HG03045 (cell line): ENCODE results near the gene FOXK2.

Source experiments
- ATAC-seq: cut with Tn5 transposase; IDR thresholded peaks from one replicate; pipeline ENCODE4 v1.9.1; 2021; ENCODE audit warnings: mild to moderate bottlenecking, moderate library complexity; ENCODE audit not compliant: unreplicated experiment

FOXK2 gene

DNA sequence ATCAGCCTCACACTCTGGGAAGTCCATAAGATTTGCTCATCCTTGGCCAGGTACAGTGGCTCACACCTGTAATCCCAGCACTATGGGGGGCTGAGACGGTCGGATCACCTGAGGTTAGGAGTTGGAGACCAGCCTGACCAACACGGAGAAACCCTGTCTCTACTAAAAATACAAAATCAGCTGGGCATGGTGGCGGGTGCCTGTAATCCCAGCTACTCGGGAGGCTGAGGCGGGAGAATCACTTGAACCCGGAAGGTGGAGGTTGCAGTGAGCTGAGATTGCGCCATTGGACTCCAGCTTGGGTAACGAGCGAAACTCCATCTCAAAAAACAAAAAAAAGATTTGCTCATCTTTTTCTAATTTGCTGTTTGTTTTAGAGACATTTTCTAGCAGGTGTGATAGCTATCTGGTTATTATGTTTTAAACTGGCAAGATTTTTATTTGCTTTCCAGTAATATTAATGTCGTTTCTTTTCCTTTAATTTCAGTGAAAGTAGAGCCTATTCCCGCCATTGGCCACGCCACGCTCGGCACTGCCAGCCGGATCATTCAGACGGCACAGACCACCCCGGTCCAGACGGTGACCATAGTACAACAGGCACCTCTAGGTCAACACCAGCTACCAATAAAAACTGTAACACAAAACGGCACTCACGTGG lies 67.2 kb downstream of the FOXK2 start:
- no peak for ATAC-seq

DNA sequence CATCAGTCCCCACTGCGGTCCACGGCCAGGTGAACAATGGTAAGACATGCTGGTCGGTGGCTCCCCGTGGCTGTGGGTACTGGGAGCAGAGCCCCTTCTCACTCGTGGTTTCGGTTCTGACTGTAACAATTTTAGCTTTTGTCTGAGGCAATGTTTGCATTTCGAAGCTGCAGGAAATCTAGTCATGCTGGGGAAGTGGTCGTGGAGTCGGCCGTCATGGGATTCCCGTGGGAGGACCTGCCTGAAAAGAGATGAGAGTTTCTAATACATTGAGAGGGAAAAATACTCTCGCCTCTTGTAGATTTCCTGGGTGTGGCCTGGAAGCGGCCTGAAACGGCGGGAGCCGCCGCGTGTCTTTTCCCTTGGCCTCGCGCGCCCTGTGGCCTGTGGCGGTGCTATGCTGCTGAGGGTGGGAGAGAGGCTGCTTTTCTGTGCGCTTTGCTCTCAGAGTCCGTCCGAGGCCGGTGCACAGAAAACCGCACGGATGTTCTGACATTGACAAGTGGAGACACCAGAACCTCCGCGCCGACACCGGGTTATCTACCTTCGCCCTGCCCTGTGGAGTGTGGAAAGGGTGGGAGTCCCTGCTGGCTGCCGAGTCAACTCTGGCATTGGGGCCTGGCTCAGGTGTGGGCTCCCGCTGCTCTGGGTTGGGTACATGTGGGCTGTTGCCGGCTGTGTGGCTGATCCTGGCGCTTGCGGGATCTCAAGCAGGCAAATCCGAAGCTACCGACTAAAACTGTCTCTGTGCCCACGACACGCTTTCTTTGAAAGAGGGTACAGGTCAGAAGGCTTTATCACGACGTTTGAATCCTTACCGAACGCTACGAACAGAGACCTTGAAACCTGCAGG lies 67.9 kb downstream of the FOXK2 start:
- no peak for ATAC-seq

DNA sequence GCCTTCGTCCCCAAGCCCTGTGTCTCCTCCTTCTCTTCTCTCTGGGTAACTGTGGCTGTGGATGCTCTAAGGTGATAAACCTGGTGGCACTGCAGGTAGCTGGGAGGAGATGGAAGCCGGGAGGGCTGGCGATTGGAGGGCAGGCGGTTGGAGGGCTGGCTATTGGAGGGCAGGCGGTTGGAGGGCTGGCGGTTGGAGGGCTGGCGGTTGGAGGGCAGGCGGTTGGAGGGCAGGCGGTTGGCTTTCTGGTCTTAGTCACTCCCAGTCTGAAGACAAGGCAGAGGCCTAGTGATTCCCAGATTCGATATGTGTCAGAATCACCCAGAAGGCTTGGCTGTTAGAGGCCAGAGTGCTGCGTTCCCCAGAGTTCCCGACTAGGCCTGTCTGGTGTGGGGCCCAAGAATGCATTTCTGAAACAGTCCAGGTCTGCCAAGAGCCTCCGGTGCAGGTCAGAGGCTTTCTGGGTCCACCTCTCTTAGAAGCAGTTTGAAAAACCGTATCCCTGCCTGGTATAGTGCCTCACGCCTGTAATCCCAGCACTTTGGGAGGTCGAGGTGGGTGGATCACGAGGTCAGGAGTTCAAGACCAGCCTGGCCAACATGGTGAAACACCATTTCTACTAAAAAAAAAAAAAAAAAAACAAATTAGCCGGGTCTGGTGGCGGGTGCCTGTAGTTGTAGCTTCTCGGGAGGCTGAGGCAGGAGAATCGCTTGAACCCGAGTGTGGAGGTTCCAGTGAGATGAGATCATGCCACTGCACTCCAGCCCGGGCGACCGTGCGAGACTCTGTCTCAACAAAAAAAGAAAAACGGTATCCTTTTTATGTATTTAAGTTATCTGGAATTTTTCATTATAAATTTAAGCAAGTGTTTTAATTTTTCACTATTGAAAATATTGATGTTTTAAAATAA lies 69.0 kb downstream of the FOXK2 start:
- ATAC-seq, result no peak

DNA sequence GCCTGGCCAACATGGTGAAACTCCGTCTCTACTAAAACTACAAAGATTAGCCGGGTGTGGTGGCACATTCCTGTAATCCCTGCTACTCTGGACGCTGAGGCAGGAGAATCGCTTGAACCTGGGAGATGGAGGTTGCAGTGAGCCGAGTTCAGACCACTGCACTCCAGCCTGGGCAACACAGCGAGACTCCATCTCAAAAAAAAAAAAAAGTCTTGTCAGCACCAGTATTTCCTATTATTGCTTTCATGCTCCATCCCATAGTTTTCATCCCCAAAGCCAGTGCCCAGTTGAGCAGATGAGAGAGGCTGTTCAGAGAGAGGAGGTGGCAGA lies 70.3 kb downstream of the FOXK2 start:
- ATAC-seq, result no peak

DNA sequence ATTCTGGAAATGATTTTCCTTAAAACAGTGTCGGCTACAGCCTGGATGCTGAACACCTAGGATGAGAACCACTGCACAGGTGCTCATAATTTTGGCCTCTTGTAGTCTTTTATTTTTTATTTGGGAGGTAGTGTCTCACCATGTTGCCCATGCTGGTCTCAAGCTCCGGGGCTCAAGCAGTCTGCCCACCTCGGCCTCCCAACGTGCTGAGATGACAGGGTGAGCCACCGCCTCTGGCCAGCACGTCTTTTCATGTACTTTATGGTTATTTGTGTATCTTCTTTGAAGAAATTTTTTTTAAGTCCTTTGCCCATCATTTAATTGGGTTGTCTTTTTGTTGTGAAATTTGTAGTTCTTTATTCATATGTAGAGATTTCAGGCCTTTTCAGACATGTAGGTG lies 70.7 kb downstream of the FOXK2 start:
- no peak for ATAC-seq

DNA sequence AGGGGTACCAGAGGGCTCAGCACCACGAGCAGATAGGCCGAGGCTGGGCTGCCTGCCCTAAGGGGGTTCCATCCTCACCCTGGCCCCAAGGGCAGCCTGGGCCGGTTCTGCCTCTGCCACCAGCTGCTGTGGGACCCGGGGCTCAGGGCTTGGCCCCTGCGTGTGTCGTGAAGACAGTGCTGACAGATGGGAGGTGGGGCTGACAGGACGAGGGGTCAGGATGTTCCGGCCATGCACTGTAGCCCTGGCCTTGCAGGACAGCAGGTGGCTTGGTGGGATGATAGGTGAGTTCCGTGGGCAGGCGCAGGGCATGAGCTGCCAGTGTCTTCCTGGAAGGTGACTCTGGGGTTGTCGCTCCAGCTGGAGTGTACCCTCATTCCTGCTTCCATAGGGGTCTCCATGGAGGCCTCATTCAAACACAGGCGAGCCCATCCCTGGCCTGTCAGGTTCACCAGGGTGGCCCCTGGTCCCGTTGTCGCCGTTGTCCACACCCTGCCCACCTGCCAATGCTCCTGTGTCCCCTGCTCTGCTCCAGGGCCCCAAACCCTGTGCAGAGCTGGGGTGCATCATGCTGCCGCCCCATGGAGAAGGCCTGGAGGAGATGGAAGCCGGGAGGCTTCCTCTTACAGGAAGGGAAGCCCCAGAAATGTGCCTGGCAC lies 71.5 kb downstream of the FOXK2 start:
- no peak for ATAC-seq

DNA sequence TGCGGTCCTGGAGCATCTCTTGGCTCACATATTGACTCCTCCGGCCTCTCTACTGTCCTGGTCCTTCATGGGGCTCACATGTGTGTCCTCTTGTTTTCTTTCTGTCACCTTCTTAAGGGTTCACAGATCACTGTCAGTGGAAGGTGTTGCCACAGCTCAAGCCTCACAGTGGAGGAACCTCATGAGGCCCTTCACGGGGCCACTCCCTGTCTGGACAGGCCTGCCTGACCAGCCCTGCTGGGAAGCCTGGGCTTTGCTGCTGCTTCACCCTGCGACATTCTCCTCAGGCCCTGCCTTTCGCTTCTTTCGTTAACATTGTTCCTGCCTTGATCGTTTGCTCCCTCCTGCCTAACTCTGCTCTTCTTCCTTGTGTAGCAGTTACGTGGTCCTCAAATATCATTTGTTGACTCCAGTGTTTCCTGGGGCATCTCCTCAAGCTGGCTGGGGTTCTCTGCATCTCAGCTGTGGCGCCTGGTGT lies 72.8 kb downstream of the FOXK2 start:
- ATAC-seq, result no peak

DNA sequence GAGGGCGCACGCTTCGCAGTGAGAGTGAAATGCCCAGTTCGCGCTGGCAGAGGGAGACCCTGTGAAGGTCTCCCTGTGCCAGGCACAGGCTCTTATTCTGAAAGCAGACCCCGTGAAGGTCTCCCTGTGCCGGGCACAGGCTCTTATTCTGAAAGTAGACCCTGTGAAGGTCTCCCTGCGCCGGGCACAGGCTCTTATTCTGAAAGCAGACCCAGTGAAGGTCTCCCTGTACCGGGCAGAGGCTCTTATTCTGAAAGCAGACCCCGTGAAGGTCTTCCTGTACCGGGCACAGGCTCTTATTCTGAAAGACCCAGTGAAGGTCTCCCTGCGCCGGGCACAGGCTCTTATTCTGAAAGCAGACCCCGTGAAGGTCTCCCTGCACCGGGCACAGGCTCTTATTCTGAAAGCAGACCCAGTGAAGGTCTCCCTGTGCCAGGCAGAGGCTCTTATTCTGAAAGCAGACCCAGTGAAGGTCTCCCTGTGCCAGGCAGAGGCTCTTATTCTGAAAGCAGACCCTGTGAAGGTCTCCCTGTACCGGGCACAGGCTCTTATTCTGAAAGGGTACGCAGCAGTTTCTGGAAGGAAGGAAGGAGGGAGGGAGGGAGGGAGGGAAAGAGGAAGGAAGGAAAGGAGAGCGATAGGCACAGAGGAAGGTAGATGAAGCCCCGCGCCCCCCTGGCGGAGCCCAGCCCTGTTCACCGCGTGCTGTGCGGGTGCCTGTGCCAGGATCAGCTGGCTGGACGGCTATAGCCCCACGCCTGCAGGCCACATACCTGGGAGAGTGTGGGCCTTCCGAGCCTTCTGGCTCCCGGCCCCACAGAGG lies 73.4 kb downstream of the FOXK2 start:
- no peak for ATAC-seq

DNA sequence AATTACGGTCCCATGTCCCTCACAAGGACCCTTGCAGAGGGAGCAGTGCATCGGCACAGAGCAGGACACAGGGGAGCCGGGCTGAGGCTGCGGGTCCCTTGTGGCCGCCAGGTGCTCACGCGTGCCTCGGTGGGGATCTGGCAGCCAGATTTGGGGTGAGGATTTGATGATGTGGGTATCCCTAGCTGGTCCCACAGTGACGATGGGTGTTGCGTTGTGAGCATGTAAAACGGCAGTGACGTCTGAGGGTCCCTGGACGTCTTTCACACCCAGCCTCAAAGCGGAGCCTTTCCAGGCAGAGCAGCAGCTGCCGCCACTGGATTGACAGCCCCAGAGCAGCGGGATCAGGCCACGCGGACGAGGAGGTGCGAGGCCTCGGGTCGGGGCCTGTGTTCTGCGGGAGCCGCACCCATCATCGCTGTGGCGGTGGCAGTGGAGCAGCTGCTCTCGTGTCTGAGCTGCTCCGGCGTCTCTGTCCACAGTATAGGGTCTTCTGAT lies 74.1 kb downstream of the FOXK2 start:
- no peak for ATAC-seq

DNA sequence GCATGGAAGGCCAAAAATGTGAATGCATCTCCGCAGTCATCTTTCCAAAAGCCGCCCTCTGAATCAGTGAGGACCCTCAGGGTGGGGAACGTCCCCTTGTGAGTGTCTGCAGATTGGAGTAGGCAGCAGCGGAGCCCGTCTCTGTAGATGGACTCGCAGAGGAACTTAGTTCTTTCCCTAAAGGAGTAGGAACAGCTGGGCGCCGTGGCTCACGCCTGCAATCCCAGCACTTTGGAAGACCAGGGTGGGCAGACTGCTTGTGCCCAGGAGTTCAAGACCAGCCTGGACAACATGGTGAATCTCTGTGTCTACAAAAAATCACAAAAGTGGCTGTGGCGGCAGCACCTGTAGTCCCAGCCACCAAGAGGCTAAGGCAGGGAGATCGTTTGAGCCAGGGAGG lies 75.0 kb downstream of the FOXK2 start:
- no peak for ATAC-seq

DNA sequence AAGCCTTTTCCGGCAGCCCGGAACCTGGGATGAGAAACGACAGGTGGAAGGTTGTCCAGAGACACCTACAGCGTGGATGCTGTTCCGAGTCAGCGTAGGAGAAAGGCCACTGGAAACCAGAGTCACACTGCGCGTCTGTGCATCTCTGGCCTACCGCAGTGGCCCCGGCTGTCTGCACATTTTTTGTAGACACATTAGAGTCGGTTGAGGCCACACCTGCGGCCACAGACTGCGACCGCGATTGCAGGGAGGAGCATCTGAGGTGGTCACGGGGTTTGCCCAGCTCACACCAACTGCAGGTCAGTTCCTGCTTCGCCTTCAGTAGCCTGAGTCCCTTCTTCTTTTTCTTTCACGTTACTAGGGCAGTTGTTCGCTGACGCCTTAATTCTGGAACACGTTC lies 76.4 kb downstream of the FOXK2 start:
- no peak for ATAC-seq

DNA sequence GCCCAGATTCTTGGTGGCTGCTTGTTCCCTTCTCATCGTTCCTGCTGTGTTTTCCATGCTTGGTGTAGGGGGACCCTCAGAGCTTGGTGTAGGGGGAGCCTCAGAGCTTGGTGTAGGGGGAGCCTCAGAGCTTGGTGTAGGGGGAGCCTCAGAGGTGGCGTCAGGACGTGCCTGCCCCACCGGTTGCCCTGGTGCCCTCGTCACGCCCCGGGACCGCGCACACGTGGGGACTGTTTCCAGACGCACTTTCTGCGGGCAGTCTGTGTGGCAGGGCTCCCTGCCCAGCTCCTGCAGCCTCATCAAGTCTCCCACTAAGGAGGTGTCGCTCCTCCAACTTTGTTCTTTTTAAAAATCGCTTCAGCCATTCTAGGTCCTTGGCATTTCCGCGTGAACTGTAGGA lies 76.8 kb downstream of the FOXK2 start:
- no peak for ATAC-seq

DNA sequence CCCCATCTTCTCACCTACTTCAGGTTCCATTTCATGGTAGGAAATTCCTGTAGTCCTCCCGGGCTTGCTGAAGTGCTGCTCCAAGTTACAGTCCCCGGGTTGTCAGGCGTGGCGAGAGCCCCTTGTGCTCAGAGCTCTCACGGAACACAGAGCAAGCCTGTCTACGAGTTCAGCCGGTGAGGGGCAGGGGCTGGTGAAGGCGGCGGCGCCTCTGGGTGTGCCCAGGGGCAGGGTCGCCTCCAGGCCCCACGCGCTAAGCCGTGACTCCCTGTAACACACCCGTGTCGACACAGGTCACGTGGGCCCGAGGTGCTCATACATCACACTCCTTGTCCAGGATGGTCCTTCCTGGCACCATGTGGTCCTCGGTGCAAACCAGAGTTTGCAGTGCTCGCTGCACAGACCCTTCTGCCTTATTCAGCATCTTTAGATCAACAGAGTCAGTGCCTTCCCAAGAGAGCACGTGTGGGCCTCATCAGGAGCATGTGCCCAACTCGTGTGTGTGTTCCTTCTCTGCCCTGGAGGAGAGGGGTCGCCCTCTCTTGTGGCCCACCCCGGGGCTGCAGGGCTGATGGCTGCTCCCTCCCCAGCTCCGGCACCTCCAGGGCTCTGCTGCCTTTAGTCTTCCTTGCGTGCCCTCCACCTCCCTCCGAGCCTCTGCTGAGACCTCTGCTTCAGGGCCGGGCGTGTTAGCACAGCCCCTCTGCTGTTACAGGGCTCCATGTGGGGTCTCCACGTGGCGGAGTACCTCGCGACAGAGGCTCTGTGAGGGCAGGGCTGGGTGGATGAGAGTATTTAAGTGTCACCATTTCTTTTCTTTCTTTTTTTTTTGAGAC lies 77.5 kb downstream of the FOXK2 start:
- ATAC-seq, result no peak

DNA sequence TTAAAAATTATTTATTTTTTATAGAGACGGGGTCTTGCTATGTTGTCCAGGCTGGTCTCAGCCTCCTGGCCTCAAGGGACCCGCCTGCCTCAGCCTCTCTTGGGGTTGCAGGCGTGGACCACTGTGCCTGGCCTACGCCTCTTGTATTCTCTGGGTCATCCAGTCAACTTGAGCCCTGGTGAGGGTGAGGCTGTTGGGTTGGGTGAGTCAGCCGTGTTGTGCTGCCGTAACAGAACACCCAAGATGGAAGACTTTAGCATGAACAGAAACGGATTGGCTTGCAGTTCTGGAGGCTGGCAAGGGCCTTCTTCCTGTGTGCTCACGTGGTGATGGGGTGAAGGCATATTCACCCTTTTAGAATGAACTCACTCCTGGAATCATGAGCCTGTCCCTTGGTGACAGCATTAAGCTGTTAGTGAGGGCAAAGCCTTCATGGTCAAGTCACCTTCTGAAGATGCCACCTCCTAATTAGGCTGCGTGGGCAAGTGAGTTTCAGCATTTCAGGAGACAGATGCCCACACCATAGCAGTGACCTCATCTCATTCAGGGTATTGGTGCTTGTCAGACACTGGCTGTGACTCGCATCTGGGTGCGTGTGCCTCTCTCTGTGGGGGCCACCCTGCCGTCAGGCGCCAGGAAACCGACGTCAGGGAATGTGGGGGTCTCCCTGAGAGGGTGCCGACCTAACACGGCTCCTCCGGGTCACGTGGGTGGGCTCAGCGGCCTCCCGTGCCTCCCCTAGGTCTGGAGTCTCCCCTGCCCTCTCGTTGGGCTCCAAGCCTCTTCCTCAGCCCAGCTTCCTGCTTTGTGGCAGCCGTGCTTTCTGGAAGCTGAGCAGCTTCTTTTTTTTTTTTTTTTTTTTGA lies 79.0 kb downstream of the FOXK2 start:
- ATAC-seq, result no peak

DNA sequence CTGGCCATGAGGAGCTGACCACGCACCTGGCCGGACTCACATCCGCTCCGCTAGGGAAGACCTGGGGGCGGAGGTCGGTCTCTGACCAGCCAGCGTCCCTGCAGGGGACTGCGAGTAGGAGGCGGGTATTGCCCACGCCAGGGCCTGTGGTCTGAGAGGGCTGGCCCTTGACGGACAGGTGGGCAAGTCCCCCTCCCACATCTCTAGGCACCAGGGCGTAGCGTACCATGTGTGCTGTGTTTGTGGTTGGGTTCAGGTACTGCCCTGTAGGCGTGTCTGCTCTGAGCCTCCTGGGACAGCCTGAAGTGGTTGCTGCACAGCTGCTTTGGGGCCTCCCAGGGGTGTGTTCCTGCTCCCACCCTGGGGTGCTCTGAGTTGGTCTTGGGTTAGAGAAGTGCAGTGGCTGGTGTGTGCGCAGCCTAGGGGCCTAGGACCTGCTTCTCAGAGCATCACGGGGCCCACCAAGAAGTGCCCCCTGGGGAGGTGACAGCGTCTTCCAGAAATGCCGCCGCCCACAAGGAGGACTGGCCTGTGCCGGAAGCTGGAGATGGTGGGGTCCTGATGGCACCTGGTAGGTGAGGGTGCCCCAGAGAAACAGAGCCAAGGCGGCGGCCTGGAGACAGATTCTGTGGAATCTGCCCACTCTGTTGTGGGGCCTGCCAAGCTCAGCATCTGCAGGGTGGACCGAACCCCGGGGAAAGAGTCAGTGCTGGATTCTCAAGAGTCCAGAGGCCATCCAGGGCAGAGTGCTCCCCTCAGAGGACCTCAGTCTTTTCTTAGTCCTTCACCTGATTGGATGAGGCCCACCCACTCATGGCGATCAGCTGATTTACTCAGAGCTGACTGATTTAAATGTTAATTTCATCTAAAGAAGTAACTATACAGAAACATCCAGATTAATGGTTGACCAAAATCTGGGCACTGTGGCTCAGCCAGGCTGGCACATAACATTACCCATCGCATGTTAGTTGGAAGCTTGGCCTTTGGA lies 80.4 kb downstream of the FOXK2 start:
- ATAC-seq, result no peak

DNA sequence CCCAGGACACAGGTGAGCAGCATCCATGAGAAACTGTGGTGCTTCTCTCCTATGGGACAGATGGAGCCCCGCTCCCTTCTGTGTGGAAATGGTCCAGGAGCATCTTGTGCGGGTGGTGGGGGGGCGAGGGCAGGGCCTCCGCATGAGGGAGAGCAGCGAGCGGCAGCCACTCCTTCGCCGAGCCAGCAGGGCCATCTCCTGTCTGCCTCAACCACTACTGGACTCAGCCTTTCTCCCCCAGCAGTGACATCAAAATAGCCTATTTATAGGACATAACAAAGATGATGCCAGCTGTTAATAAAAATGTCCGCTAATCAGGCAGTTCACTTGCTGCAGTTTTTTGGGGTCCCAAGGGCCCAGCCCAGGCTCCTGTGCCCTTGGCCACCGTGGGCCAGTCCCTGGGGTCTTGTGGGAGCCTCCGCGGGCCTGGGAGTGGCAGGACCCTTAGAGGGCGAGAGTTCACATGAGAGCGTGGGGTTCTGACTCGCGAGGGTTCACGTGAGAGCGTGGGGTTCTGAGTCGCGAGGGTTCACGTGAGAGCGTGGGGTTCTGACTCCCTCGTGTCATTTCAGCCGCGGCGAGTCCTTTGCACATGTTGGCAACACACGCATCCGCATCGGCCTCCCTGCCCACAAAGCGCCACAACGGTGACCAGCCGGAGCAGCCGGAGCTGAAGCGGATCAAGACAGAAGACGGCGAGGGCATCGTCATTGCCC lies 81.4 kb downstream of the FOXK2 start:
- no peak for ATAC-seq
